Endothelial cell of umbilical vein (primary cell): ENCODE results near the gene MDH1. TPM values are rescaled to one million over a fixed set of nuclear protein-coding genes. Genes with fewer than 3 reads are reported as not detected.

Experiments
- BruUV-seq: library from RNA; stranded (reverse); fragments of 400-500 nt; replicated peaks from 2 replicates; lab custom pipeline; 2021; lab: Mats Ljungman, UMichigan
- CTCF ChIA-PET: fragments of 300-600, 350-600 bp; sonication (Branson Sonifier 250); formaldehyde crosslinking; loops from one replicate; lab custom pipeline; 2021; ENCODE audit warnings: antibody characterized with exemption, inconsistent platforms; lab: Charles Lee
- POLR2A ChIA-PET: fragments of 300-600, 350-600 bp; sonication (Branson Sonifier 250); formaldehyde crosslinking; loops from one replicate; lab custom pipeline; 2021; ENCODE audit warnings: antibody characterized with exemption, inconsistent platforms; lab: Charles Lee
- DNase-seq: peaks from one replicate; pipeline ENCODE4 v3.0.0-alpha.2; 2011; ENCODE audit warnings: low read depth, low spot score
- FAIRE-seq: peaks from 2 replicates; lab custom pipeline; 2011; peaks lifted over from hg19 to GRCh38; lab: Jason Lieb, UNC
- H2AFZ ChIP-seq: 2 replicates; pipeline ENCODE4 v1.6.0; 2012; ENCODE audit warnings: low read depth, low read length, control low read depth, inconsistent platforms
- H3K27ac ChIP-seq: 2 replicates; pipeline ENCODE4 v1.5.1; 2011; ENCODE audit warnings: low read depth, mild to moderate bottlenecking, control low read depth, low read length, moderate library complexity; ENCODE audit not compliant: insufficient read depth
- H3K27me3 ChIP-seq, 2 experiments: 2 replicates each; pipeline versions ENCODE4 v1.6.0 to v1.6.1; 2011; ENCODE audit warnings: low read length in 2 of 2, mixed read lengths in 1 of 2; ENCODE audit not compliant: control insufficient read depth in 2 of 2, insufficient read depth in 2 of 2
- H3K36me3 ChIP-seq, 2 experiments: 2 replicates in 1 of 2; 3 replicates in 1 of 2; pipeline ENCODE4 v1.5.1; 2011; ENCODE audit warnings: low read length in 2 of 2, mild to moderate bottlenecking in 1 of 2, moderate library complexity in 1 of 2; ENCODE audit not compliant: control insufficient read depth in 2 of 2, insufficient read depth in 2 of 2; ENCODE audit errors: extremely low read depth in 1 of 2
- H3K4me1 ChIP-seq: 3 replicates; pipeline ENCODE4 v1.5.1; 2011; ENCODE audit warnings: mild to moderate bottlenecking, low read length; ENCODE audit not compliant: control insufficient read depth, insufficient read depth; ENCODE audit errors: extremely low read depth
- H3K4me2 ChIP-seq: 2 replicates; pipeline ENCODE4 v1.6.1; 2011; ENCODE audit warnings: low read length, control low read depth, mixed read lengths; ENCODE audit not compliant: insufficient read depth
- H3K4me3 ChIP-seq, 3 experiments: fragments of 200-600 bp in 1 of 3; sonication (generic), shearing (Covaris generic) in 1 of 3; replicated peaks in 1 of 3; 2 replicates each; pipeline ENCODE4 v1.5.1; 2011 to 2016; ENCODE audit warnings: control low read depth in 3 of 3, low read length in 3 of 3, mild to moderate bottlenecking in 2 of 3, inconsistent platforms in 1 of 3, low read depth in 1 of 3, moderate library complexity in 1 of 3; ENCODE audit not compliant: insufficient read depth in 1 of 3
- H3K79me2 ChIP-seq: 2 replicates; pipeline ENCODE4 v1.6.0; 2012; ENCODE audit warnings: low read length, inconsistent platforms; ENCODE audit not compliant: control insufficient read depth, insufficient read depth
- H3K9ac ChIP-seq: replicated peaks from 2 replicates; pipeline ENCODE3; 2011; ENCODE audit warnings: low read length, control low read depth; ENCODE audit not compliant: insufficient read depth; ENCODE audit errors: extremely low read depth
- H3K9me1 ChIP-seq: replicated peaks from 3 replicates; pipeline ENCODE4 v1.6.0; 2011; ENCODE audit warnings: mild to moderate bottlenecking, low read length; ENCODE audit not compliant: control insufficient read depth, insufficient read depth; ENCODE audit errors: extremely low read depth
- H3K9me3 ChIP-seq: replicated peaks from 2 replicates; pipeline ENCODE4 v1.5.1; 2012; ENCODE audit warnings: low read length, inconsistent platforms; ENCODE audit not compliant: control insufficient read depth, insufficient read depth
- H4K20me1 ChIP-seq: replicated peaks from 2 replicates; pipeline ENCODE3; 2011; ENCODE audit warnings: mild to moderate bottlenecking, low read length; ENCODE audit not compliant: control insufficient read depth, insufficient read depth; ENCODE audit errors: extremely low read depth
- CTCF ChIP-seq, 2 donors: IDR thresholded peaks; 1 replicate in 1 of 2; 2 replicates in 1 of 2; pipeline ENCODE4 v1.5.1; 2011; ENCODE audit warnings: low read length in 2 of 2, mild to moderate bottlenecking in 2 of 2, moderate library complexity in 2 of 2, control low read depth in 1 of 2, inconsistent platforms in 1 of 2, low read depth in 1 of 2; ENCODE audit not compliant: insufficient read depth in 1 of 2; ENCODE audit errors: extremely low read depth in 1 of 2
- EZH2 ChIP-seq: IDR thresholded peaks from 2 replicates; pipeline ENCODE4 v1.6.1; 2012; ENCODE audit warnings: borderline replicate concordance, low read depth, mild to moderate bottlenecking, moderate library complexity, low read length, inconsistent platforms; ENCODE audit not compliant: severe bottlenecking
- FOS ChIP-seq: IDR thresholded peaks from 2 replicates; pipeline ENCODE4 v1.6.1; 2011; ENCODE audit warnings: mild to moderate bottlenecking, low read length, moderate library complexity, borderline replicate concordance; ENCODE audit not compliant: insufficient read depth
- GATA2 ChIP-seq: IDR thresholded peaks from 2 replicates; pipeline ENCODE4 v1.7.0; 2011; ENCODE audit warnings: low read depth, mild to moderate bottlenecking, moderate library complexity, mixed read lengths, low read length; ENCODE audit not compliant: insufficient read length, insufficient read depth
- JUN ChIP-seq: IDR thresholded peaks from 2 replicates; pipeline ENCODE4 v1.6.1; 2011; ENCODE audit warnings: borderline replicate concordance, low read depth; ENCODE audit not compliant: insufficient read length, insufficient read depth
- MAX ChIP-seq: IDR thresholded peaks from 2 replicates; pipeline ENCODE4 v1.6.1; 2011; ENCODE audit not compliant: insufficient read depth, insufficient read length
- MYC ChIP-seq: IDR thresholded peaks from one replicate; pipeline ENCODE4 v1.6.1; 2011; ENCODE audit warnings: mild to moderate bottlenecking, low read depth, low read length
- POLR2A ChIP-seq: IDR thresholded peaks from 2 replicates; pipeline ENCODE4 v1.6.1; 2012; ENCODE audit warnings: low read depth, mild to moderate bottlenecking, control low read depth, low read length
- POLR2AphosphoS5 ChIP-seq: IDR thresholded peaks from 2 replicates; pipeline ENCODE4 v1.6.1; 2012; ENCODE audit warnings: low read depth, mild to moderate bottlenecking, control low read depth, low read length, moderate library complexity; ENCODE audit not compliant: insufficient read depth
- dilution Hi-C: fragments of 300-500 bp; cut with MboI; formaldehyde crosslinking; loops from one replicate; pipeline ENCODE4 v1.15.0; 2019; ENCODE audit warnings: low sequenced_read_pairs; ENCODE audit not compliant: extremely low pct_ligation_motif_present
- intact Hi-C: fragments of 100-400 bp; cut with micrococcal nuclease; formaldehyde crosslinking; loops from one replicate; pipeline ENCODE4 v1.10.0; 2022
- polyA plus RNA-seq, 4 experiments: library from polyadenylated mRNA; depleted of rRNA in 3 of 4; stranded (reverse) in 3 of 4; unstranded in 1 of 4; fragments of >200 nt; gene quantifications; 2 replicates each; pipeline versions ENCODE4 v1.2.1 to v1.2.3, GENCODE V29; 2011 to 2012; ENCODE audit warnings: missing spikeins in 1 of 4
- total RNA-seq: library from RNA; stranded (reverse); gene quantifications from 2 replicates; pipeline ENCODE4 v1.2.3, GENCODE V29; 2021

Gene MDH1
- total and polyA plus RNA-seq, 2 donors (not counting 3 experiments of a cell fraction or from before 2014, with no cell fraction given), result 107 to 121 TPM

GRCh38 chr2:63651356-63651755, 62.6 kb downstream of the MDH1 start:
- no peaks in the 10 kb centered on the region for H3K36me3 ChIP-seq
- peaks cover 6 to 8% of the 10 kb centered on the region in 2 experiments for H3K27me3 ChIP-seq
- no peaks in the 10 kb centered on the region for H3K9me1 ChIP-seq
- CTCF ChIA-PET, result no interaction called here
- FAIRE-seq, result no peak
- H3K4me3 ChIP-seq, result no peak overlapping the region
- no peak overlapping the region for H3K9ac ChIP-seq
- POLR2A ChIA-PET, result no interaction called here
- no peak overlapping the region for H3K4me2 ChIP-seq
- TF ChIP-seq MYC (no peak), POLR2A (no peak)
- DNase-seq, result no peak
- no peaks in the 10 kb centered on the region for H4K20me1 ChIP-seq
- dilution Hi-C loops (no loop called here), intact Hi-C loops (no loop called here)
- H3K9me3 ChIP-seq, result no peaks in the 10 kb centered on the region
- no peaks in the 10 kb centered on the region for H3K4me1 ChIP-seq
- no peak overlapping the region for H2AFZ ChIP-seq
- H3K79me2 ChIP-seq, result no peaks in the 10 kb centered on the region
- BruUV-seq, result no TSS peak
- H3K27ac ChIP-seq, result no peak overlapping the region

- Histone ChIP-seq H3K4me3 (no peak overlapping the region), H3K4me1 (no peaks in the 10 kb centered on the region), H3K27me3 (peaks cover 6 to 8% of the 10 kb centered on the region in 2 experiments), H3K9ac (no peak overlapping the region), H3K9me3 (no peaks in the 10 kb centered on the region), H3K27ac (no peak overlapping the region), H4K20me1 (no peaks in the 10 kb centered on the region), H3K9me1 (no peaks in the 10 kb centered on the region), H3K4me2 (no peak overlapping the region), H3K79me2 (no peaks in the 10 kb centered on the region), H2AFZ (no peak overlapping the region), H3K36me3 (no peaks in the 10 kb centered on the region)
- ChIA-PET POLR2A (no interaction called here), CTCF (interaction anchor here (1.3 to 1.8 kb wide), 2 partner anchors 14 to 46 kb away, joined by 3 to 5 read pairs; no protein-coding TSS in a partner anchor)
- intact Hi-C loops (no loop called here), dilution Hi-C loops (no loop called here)
- no TSS peak for BruUV-seq
- FAIRE-seq, result no peak
- TF ChIP-seq CTCF (IDR thresholded peaks at IDR 0.05; ENCODE audit: extremely low read depth in 1 of 2, insufficient read depth in 1 of 2, low read depth in 1 of 2, low read length in 2 of 2) (no peak), POLR2AphosphoS5 (no peak), MYC (no peak), JUN (no peak), FOS (no peak), GATA2 (no peak), POLR2A (no peak), MAX (no peak), EZH2 (no peak)
- no peak for DNase-seq
These were observed 63.3 kb downstream of the MDH1 start for GRCh38 chr2:63651861-63652651.
